A549 (cell line): ENCODE measurements around the gene OR10A2. TPM values are rescaled to one million over a fixed set of nuclear protein-coding genes. Genes with fewer than 3 reads are reported as not detected.

Experiments used
- ATAC-seq, 2 experiments: fragments of 200-7000 bp in 1 of 2; fragments of >200 bp in 1 of 2; cut with Nextera tagmentation in 1 of 2; cut with Tn5 transposase in 1 of 2; 3 replicates each; pipeline versions ENCODE4 v1.8.0 to v1.9.1; 2018 to 2020; ENCODE audit warnings: mild to moderate bottlenecking in 1 of 2, moderate library complexity in 1 of 2
- CTCF ChIA-PET: fragments of 300-600 bp; sonication (Branson Sonifier 250); formaldehyde crosslinking; extraction: SDS; loops from one replicate; lab custom pipeline; 2021; ENCODE audit warnings: antibody characterized with exemption, inconsistent platforms; lab: Yijun Ruan, JAX
- POLR2A ChIA-PET: fragments of 350-600 bp; formaldehyde crosslinking; extraction: SDS; loops from one replicate; lab custom pipeline; 2021; ENCODE audit warnings: antibody characterized with exemption, inconsistent platforms; lab: Yijun Ruan, JAX
- DNase-seq, 2 experiments: peaks; one replicate each; pipeline versions ENCODE4 v3.0.0 to v3.0.0-alpha.2; 2011 to 2016; ENCODE audit warnings: low read depth in 1 of 2, low spot score in 1 of 2
- FAIRE-seq: peaks from 2 replicates; lab custom pipeline; 2011; peaks lifted over from hg19 to GRCh38; lab: Jason Lieb, UNC
- H3K27ac ChIP-seq, 2 experiments: fragments of >200 bp; sonication (Bioruptor Twin); formaldehyde crosslinking; 3 replicates each; pipeline ENCODE4 v1.5.1; 2016 to 2017
- H3K4me1 ChIP-seq: fragments of >200 bp; sonication (Bioruptor Twin); formaldehyde crosslinking; 3 replicates; pipeline ENCODE4 v1.6.1; 2016
- H3K4me2 ChIP-seq: fragments of >200 bp; sonication (Bioruptor Twin); formaldehyde crosslinking; 3 replicates; pipeline ENCODE4 v1.6.1; 2016
- H3K4me3 ChIP-seq: fragments of >200 bp; sonication (Bioruptor Twin); formaldehyde crosslinking; 3 replicates; pipeline ENCODE4 v1.5.1; 2016
- H3K9me3 ChIP-seq: fragments of >200 bp; sonication (Bioruptor Twin); formaldehyde crosslinking; 3 replicates; pipeline ENCODE4 v1.6.1; 2016
- CBX2 ChIP-seq: fragments of 200-600 bp; sonication (generic); IDR thresholded peaks from 2 replicates; pipeline ENCODE4 v1.6.1; 2016; ENCODE audit warnings: low read depth, mild to moderate bottlenecking, borderline replicate concordance
- CHD4 ChIP-seq: fragments of 200-600 bp; sonication (generic); IDR thresholded peaks from 2 replicates; pipeline ENCODE4 v1.6.1; 2016; ENCODE audit warnings: antibody characterized with exemption, mild to moderate bottlenecking, borderline replicate concordance
- EP300 ChIP-seq, 2 experiments: fragments of >200 bp; sonication (Bioruptor Twin); formaldehyde crosslinking; IDR thresholded peaks; 2 replicates in 1 of 2; 3 replicates in 1 of 2; pipeline ENCODE4 v1.6.1; 2016 to 2017
- FOXS1 ChIP-seq: fragments of 250-450 bp; sonication (Bioruptor Pico); IDR thresholded peaks from 2 replicates; pipeline ENCODE4 v1.5.0; 2020; ENCODE audit warnings: mild to moderate bottlenecking, moderate library complexity
- HDAC2 ChIP-seq: fragments of 200-600 bp; sonication (generic); IDR thresholded peaks from 2 replicates; pipeline ENCODE4 v1.6.1; 2016
- JUN ChIP-seq, 2 experiments: fragments of >200 bp; sonication (Bioruptor Twin); formaldehyde crosslinking; IDR thresholded peaks; 2 replicates in 1 of 2; 3 replicates in 1 of 2; pipeline ENCODE4 v1.6.1; 2016 to 2017
- KDM5A ChIP-seq: fragments of 200-600 bp; sonication (generic); IDR thresholded peaks from 2 replicates; pipeline ENCODE4 v1.6.1; 2016; ENCODE audit warnings: antibody characterized with exemption, mild to moderate bottlenecking
- POLR2A ChIP-seq: IDR thresholded peaks from 2 replicates; pipeline ENCODE4 v1.6.1; 2012; ENCODE audit warnings: mild to moderate bottlenecking, low read length
- RAD21 ChIP-seq, 2 experiments: fragments of >200 bp in 1 of 2; sonication (Bioruptor Twin) in 1 of 2; formaldehyde crosslinking in 1 of 2; IDR thresholded peaks in 1 of 2; conservative IDR thresholded peaks in 1 of 2; 2 replicates in 1 of 2; 3 replicates in 1 of 2; pipeline ENCODE4 v1.6.1; 2012 to 2018; ENCODE audit warnings: inconsistent platforms in 1 of 2
- RCOR1 ChIP-seq: fragments of 150-350 bp; IDR thresholded peaks from 2 replicates; pipeline ENCODE4 v1.6.1; 2014; ENCODE audit warnings: antibody characterized with exemption, low read length, low read depth
- RFX5 ChIP-seq: fragments of 450-650 bp; IDR thresholded peaks from 2 replicates; pipeline ENCODE4 v1.7.1; 2014; ENCODE audit warnings: antibody characterized with exemption, mild to moderate bottlenecking, moderate library complexity
- SREBF2 ChIP-seq: fragments of 450-650 bp; IDR thresholded peaks from 2 replicates; pipeline ENCODE4 v1.6.1; 2014; ENCODE audit warnings: mild to moderate bottlenecking, moderate library complexity
- WGBS: methylation state at CpG from one replicate; pipeline ENCODE4 v1.1.6; 2017; ENCODE audit errors: missing lambda C conversion rate; 5-methylcytosine and 5-hydroxymethylcytosine counted together
- polyA minus RNA-seq: library from RNA; depleted of rRNA, polyadenylated mRNA; stranded (reverse); fragments of >200 nt; gene quantifications from 2 replicates; pipeline ENCODE4 v1.2.3, GENCODE V29; 2011; rRNA and poly(A)+ RNA removed
- polyA plus RNA-seq, 4 experiments: library from polyadenylated mRNA; depleted of rRNA in 3 of 4; stranded (reverse); fragments of >200 nt; fragmentation: RNase III in 1 of 4; extraction: RNeasy Plus Mini Kit Qiagen cat#74134 plus additional on column Dnase treatment in 1 of 4; gene quantifications; 2 replicates in 3 of 4; 3 replicates in 1 of 4; pipeline ENCODE4 v1.2.3, GENCODE V29; 2011 to 2017
- TF ChIP-seq, protein P1 (sequence below): IDR thresholded peaks from 2 replicates; pipeline ENCODE4 v1.6.1; 2012; ENCODE audit warnings: low read depth, borderline replicate concordance
- TF ChIP-seq, protein P2 (sequence below): IDR thresholded peaks from 2 replicates; pipeline ENCODE4 v1.6.1; 2012
- TF ChIP-seq, protein P3 (sequence below): fragments of 150-350 bp; IDR thresholded peaks from 2 replicates; pipeline ENCODE4 v1.6.1; 2014; ENCODE audit warnings: low read depth, mild to moderate bottlenecking, low read length
- TF ChIP-seq, protein P4 (sequence below): IDR thresholded peaks from 2 replicates; pipeline ENCODE4 v1.6.1; 2012

OR10A2 gene, protein sequence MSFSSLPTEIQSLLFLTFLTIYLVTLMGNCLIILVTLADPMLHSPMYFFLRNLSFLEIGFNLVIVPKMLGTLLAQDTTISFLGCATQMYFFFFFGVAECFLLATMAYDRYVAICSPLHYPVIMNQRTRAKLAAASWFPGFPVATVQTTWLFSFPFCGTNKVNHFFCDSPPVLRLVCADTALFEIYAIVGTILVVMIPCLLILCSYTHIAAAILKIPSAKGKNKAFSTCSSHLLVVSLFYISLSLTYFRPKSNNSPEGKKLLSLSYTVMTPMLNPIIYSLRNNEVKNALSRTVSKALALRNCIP
- polyA plus RNA-seq (2011; rRNA removed) (not detected in 2 replicates), polyA plus RNA-seq (2017; fragmentation: RNase III; extraction: RNeasy Plus Mini Kit Qiagen cat#74134 plus additional on column Dnase treatment) (not detected in 3 replicates), polyA minus RNA-seq (not detected in 2 replicates)
- polyA plus RNA-seq (2012; cell fraction: cytosol; rRNA removed), result not detected in 2 replicates
- not detected in 2 replicates for polyA plus RNA-seq (2012; cell fraction: nucleus; rRNA removed)

DNA sequence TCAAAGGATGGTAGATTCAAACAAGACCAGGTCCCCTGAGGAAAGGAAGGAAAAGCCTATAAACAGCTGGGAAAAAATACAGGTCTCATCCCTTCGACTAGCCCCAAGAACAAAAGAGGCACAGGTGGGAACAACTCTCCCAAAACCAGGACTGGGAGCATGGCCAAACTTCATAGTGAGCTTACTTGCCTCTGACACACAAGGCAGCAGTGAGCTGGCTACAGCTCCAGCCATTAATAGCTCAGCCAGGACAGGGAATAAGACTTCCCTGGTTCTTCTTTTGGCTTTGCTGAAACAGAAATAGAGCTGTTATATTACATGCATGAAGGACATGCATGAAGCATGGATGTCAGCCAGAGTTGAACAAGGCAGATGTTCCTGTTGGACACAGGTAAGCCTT lies at the start of gene OR10A2:
Gene OR10A2, plus strand, starts transcription at position 97 of the 400 bp plus-strand sequence. CDS start 6,698 bp downstream, outside the sequence.
- DNase-seq, result no peak
- peak in 1 of 2 experiments; percentile 34; a peak in 1 of 6 replicates for ATAC-seq
- 0% methylated on average over 1 of the region's 1 CpG for WGBS
- Histone ChIP-seq H3K4me2 (no peak within 1 kb of the TSS), H3K27ac (no peak within 1 kb of the TSS), H3K4me1 (no peaks in the 10 kb centered on the region), H3K9me3 (no peaks in the 10 kb centered on the region), H3K4me3 (no peak within 1 kb of the TSS)
- ChIA-PET POLR2A (no interaction called here), CTCF (interaction anchor here (0.9 to 1.9 kb wide), 4 partner anchors 14 to 158 kb away, joined by 3 to 7 read pairs (median 4); no protein-coding TSS in a partner anchor)
- no peak for FAIRE-seq
- no peak for TF ChIP-seq CHD4
- TF ChIP-seq SREBF2, result no peak

DNA sequence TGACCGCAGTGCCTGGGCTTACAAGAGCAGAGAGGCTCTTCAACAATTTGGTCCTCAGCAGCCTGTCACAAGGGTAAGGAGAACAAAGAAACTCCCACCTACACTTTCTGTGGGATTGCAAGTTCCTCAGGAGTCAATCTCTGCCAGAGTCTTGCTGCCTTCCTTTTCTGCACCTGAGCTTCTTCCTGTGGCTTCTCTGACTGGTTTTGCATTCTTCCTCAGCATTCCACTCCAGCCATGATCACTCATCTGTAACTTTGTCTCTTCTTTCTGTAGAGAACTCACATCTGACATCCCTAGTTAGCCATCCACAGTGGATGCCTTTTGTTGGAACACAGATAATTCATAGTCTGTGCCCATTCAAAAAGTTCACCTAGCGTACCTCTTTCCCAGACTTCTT lies 49.2 kb upstream of the OR10A2 start:
- no peak for TF ChIP-seq FOXS1 (CRISPR knock-in tag)
- TF ChIP-seq CBX2, result no peak
- TF ChIP-seq, protein P1, sequence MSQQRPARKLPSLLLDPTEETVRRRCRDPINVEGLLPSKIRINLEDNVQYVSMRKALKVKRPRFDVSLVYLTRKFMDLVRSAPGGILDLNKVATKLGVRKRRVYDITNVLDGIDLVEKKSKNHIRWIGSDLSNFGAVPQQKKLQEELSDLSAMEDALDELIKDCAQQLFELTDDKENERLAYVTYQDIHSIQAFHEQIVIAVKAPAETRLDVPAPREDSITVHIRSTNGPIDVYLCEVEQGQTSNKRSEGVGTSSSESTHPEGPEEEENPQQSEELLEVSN, result no peak
- TF ChIP-seq EP300 (IDR thresholded peaks at IDR 0.05), result no peak
- TF ChIP-seq, protein P2, sequence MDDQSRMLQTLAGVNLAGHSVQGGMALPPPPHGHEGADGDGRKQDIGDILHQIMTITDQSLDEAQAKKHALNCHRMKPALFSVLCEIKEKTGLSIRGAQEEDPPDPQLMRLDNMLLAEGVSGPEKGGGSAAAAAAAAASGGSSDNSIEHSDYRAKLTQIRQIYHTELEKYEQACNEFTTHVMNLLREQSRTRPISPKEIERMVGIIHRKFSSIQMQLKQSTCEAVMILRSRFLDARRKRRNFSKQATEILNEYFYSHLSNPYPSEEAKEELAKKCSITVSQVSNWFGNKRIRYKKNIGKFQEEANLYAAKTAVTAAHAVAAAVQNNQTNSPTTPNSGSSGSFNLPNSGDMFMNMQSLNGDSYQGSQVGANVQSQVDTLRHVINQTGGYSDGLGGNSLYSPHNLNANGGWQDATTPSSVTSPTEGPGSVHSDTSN, result no peak
- TF ChIP-seq RCOR1, result no peak
- TF ChIP-seq POLR2A, result no peak
- TF ChIP-seq HDAC2, result no peak
- TF ChIP-seq, protein P3, sequence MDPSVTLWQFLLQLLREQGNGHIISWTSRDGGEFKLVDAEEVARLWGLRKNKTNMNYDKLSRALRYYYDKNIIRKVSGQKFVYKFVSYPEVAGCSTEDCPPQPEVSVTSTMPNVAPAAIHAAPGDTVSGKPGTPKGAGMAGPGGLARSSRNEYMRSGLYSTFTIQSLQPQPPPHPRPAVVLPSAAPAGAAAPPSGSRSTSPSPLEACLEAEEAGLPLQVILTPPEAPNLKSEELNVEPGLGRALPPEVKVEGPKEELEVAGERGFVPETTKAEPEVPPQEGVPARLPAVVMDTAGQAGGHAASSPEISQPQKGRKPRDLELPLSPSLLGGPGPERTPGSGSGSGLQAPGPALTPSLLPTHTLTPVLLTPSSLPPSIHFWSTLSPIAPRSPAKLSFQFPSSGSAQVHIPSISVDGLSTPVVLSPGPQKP, result no peak
- no peak for TF ChIP-seq RFX5
- no peak for TF ChIP-seq KDM5A
- TF ChIP-seq JUN (IDR thresholded peaks at IDR 0.05), result no peak
- H3K4me1 ChIP-seq, result no peaks in the 10 kb centered on the region
- no peak overlapping the region for H3K27ac ChIP-seq
- CTCF ChIA-PET, result interaction anchor here (2.4 kb wide), 1 partner anchor 10 kb away, joined by 23 read pairs; no protein-coding TSS in a partner anchor
- DNase-seq (no peak), FAIRE-seq (no peak), ATAC-seq (no peak)
- POLR2A ChIA-PET, result no interaction called here
- WGBS, result 0% methylated on average over 2 of the region's 2 CpGs
- H3K4me2 ChIP-seq, result no peak overlapping the region
- H3K4me3 ChIP-seq, result no peak overlapping the region
- H3K9me3 ChIP-seq, result no peaks in the 10 kb centered on the region

DNA sequence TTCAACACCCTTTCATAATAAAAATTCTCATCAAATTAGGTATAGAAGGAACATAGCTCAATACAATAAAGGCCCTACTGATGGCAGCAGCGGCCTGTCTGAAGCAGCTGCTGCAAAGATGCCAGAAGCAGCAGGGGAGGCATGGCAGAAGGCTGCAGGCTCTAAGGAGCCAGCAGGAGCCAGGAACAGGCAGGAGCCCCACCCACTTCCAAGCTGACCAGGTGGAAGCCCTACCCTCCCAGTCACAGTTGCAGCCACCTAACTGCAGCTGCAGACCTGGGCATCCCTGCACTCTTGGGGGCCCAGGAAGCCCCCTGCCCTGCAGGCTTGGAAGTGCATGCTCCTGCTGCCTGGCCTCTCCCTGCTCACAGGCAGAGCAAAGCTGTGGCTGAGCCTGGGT lies 45.2 kb upstream of the OR10A2 start:
- H3K4me2 ChIP-seq, result no peak overlapping the region
- ATAC-seq (0 out of 6 replicates have a peak, but pooled peaks of 1 of the 2 experiments have one; percentile 43), FAIRE-seq (no peak), DNase-seq (no peak)
- peak in 1 of 2 experiments; percentile 6; a peak in 1 of 5 replicates for TF ChIP-seq RAD21 (conservative IDR thresholded peaks at IDR 0.05 in 1 of 2, IDR thresholded peaks at IDR 0.05 in 1 of 2)
- TF ChIP-seq, protein P4, sequence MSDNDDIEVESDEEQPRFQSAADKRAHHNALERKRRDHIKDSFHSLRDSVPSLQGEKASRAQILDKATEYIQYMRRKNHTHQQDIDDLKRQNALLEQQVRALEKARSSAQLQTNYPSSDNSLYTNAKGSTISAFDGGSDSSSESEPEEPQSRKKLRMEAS, result no peak
- H3K9me3 ChIP-seq, result no peaks in the 10 kb centered on the region
- H3K4me1 ChIP-seq, result no peaks in the 10 kb centered on the region
- 12% methylated on average over 1 of the region's 1 CpG for WGBS
- POLR2A ChIA-PET, result no interaction called here
- CTCF ChIA-PET, result interaction anchor here (0.5 to 0.6 kb wide), 2 partner anchors 8 to 79 kb away, joined by 3 read pairs; no protein-coding TSS in a partner anchor
- H3K4me3 ChIP-seq, result no peak overlapping the region
- H3K27ac ChIP-seq, result no peak overlapping the region
